Neural crest cell (in vitro differentiated cells): ENCODE data around the gene RIGI. TPM values are rescaled to one million over a fixed set of nuclear protein-coding genes. Genes with fewer than 3 reads are reported as not detected.

Source experiments
- DNase-seq: peaks from one replicate; pipeline ENCODE4 v3.0.0; 2021; ENCODE audit warnings: low read depth, mixed read lengths, low spot score
- H3K27ac Mint-ChIP-seq: one replicate; pipeline ENCODE4 v1.8.0; 2021; ENCODE audit warnings: mild to moderate bottlenecking, mixed read lengths; ENCODE audit not compliant: unreplicated experiment
- H3K27me3 Mint-ChIP-seq: 2 replicates; pipeline ENCODE4 v1.8.0; 2021; ENCODE audit warnings: low read depth, mild to moderate bottlenecking, mixed read lengths
- H3K36me3 Mint-ChIP-seq: 2 replicates; pipeline ENCODE4 v1.8.0; 2021; ENCODE audit warnings: low read depth, mild to moderate bottlenecking, mixed read lengths
- H3K4me1 Mint-ChIP-seq: 2 replicates; pipeline ENCODE4 v1.8.0; 2021; ENCODE audit warnings: mixed read lengths
- H3K4me3 Mint-ChIP-seq: one replicate; pipeline ENCODE4 v1.8.0; 2021; ENCODE audit warnings: mild to moderate bottlenecking, mixed read lengths
- H3K9me3 Mint-ChIP-seq: 2 replicates; pipeline ENCODE4 v1.8.0; 2021; ENCODE audit warnings: mixed read lengths
- CTCF ChIP-seq: fragments of 200-600 bp; sonication (generic); conservative IDR thresholded peaks from 2 replicates; pipeline ENCODE4 v1.5.0; 2021; ENCODE audit warnings: antibody characterized with exemption, mild to moderate bottlenecking
- long read RNA-seq: library from polyadenylated mRNA; unstranded; transcript quantifications from one replicate; pipeline ENCODE4 v2.0.0, GENCODE V29; 2020
- total RNA-seq: library from RNA; stranded (reverse); gene quantifications from 2 replicates; pipeline ENCODE4 v1.2.1, GENCODE V29; 2021

The RIGI gene
- total RNA-seq, result 6.4 and 6.6 TPM in 2 replicates
- long read RNA-seq, full-length matches to known transcripts, result 1 of 42 reads
- long read RNA-seq, partial matches to known transcripts, result 34 of 42 reads
- long read RNA-seq, other reads (novel, unspliced or antisense), result 7 of 42 reads

- peak within 1 kb of the TSS; percentile 90 for H3K4me3 Mint-ChIP-seq
These were observed at the start of gene RIGI for GRCh38 chr9:32526041-32526706. RIGI (minus strand) TSS chr9:32526196; CDS start chr9:32526166, 30 bp downstream.

GRCh38 chr9:32574858-32575257, 48.9 kb upstream of the RIGI start:
- DNase-seq, result no peak
- Mint-ChIP-seq H3K36me3 (no peaks in the 10 kb centered on the region), H3K9me3 (no peaks in the 10 kb centered on the region)

More at GRCh38 chr9:32526041-32526706, at the start of gene RIGI:
- peak; percentile 64 for DNase-seq
- H3K36me3 Mint-ChIP-seq, result peaks cover 28% of the 10 kb centered on the region
- TF ChIP-seq CTCF, result peak; percentile 64
- no peaks in the 10 kb centered on the region for H3K27me3 Mint-ChIP-seq
- peaks cover 10% of the 10 kb centered on the region for H3K9me3 Mint-ChIP-seq
- peaks cover 23% of the 10 kb centered on the region for H3K4me1 Mint-ChIP-seq
- peak within 1 kb of the TSS; percentile 58 for H3K27ac Mint-ChIP-seq

GRCh38 chr9:32573821-32574220, 47.8 kb upstream of the RIGI start:
- H3K9me3 Mint-ChIP-seq, result no peaks in the 10 kb centered on the region
- H3K4me1 Mint-ChIP-seq, result peaks cover 22% of the 10 kb centered on the region
- TF ChIP-seq CTCF, result no peak
- H3K27me3 Mint-ChIP-seq, result peaks cover 30% of the 10 kb centered on the region
- no peaks in the 10 kb centered on the region for H3K36me3 Mint-ChIP-seq
- peak overlapping the region; percentile 99 for H3K4me3 Mint-ChIP-seq
- H3K27ac Mint-ChIP-seq, result no peak overlapping the region
- no peak for DNase-seq

More at GRCh38 chr9:32574858-32575257, 48.9 kb upstream of the RIGI start:
- H3K27ac Mint-ChIP-seq, result no peak overlapping the region
- peaks cover 40% of the 10 kb centered on the region for H3K27me3 Mint-ChIP-seq
- no peak overlapping the region for H3K4me3 Mint-ChIP-seq
- TF ChIP-seq CTCF, result no peak
- H3K4me1 Mint-ChIP-seq, result peaks cover 22% of the 10 kb centered on the region

GRCh38 chr9:32572900-32573523, 47.0 kb upstream of the RIGI start, which contains the start of gene NDUFB6:
NDUFB6 (minus strand) TSS chr9:32573159; CDS start chr9:32573060, 99 bp downstream.
- Mint-ChIP-seq H3K4me3 (peak within 1 kb of the TSS; percentile 99), H3K27me3 (peaks cover 23% of the 10 kb centered on the region), H3K9me3 (no peaks in the 10 kb centered on the region), H3K36me3 (no peaks in the 10 kb centered on the region), H3K27ac (peak within 1 kb of the TSS; percentile 99), H3K4me1 (peaks cover 22% of the 10 kb centered on the region)
- DNase-seq, result peak; percentile 85
- TF ChIP-seq CTCF, result no peak

GRCh38 chr9:32571969-32572899, 46.2 kb upstream of the RIGI start:
- H3K4me1 Mint-ChIP-seq, result peaks cover 22% of the 10 kb centered on the region
- peak overlapping the region; percentile 99 for H3K4me3 Mint-ChIP-seq
- H3K27ac Mint-ChIP-seq, result peak overlapping the region; percentile 99
- H3K27me3 Mint-ChIP-seq, result peaks cover 15% of the 10 kb centered on the region
- TF ChIP-seq CTCF, result peak; percentile 82
- peak; percentile 31 for DNase-seq
- H3K9me3 Mint-ChIP-seq, result no peaks in the 10 kb centered on the region
- no peaks in the 10 kb centered on the region for H3K36me3 Mint-ChIP-seq
